Measurements from ENCODE around the gene SLAIN2. TPM values are rescaled to one million over a fixed set of nuclear protein-coding genes. Genes with fewer than 3 reads are reported as not detected.
A peak's percentile ranks its signal among the peaks of the same experiment; 100 is the strongest.

The SLAIN2 gene
- polyA plus RNA-seq, 2 donors = 17.9 to 41.5 TPM

DNA sequence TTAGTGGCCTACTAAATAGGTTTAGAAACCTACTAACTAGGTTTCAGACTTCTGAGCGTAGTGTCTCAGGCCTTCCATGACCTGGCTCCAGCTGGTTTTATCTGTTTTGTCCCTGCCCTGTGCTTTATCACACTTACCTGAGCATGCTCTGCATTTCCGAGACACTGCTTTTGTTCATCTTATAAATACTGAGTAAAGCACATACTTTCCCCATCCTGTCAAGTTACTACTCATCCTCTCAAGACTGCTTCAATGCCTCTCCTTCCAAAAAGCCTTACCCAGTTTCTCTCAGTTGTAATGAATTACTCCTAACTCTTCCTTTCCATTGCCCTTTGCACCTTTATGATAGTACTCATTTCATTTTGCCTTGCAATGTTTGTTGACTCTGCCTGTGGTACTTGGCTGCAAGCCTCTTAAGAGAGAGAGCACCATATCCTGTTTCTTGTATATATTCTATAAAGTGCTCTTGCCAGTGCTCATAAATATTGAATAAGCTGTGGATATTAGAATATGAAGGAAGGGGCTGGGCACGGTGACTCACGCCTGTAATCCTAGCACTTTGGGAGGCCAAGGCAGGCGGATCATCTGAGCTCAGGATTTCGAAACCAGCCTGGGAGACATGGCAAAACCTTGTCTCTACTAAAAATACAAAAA is 34.4 kb downstream of the SLAIN2 start:
- 50 to 56% methylated on average over 6 of the region's 6 CpGs for WGBS, 2 donors
- Histone ChIP-seq H3K4me1 (ENCODE audit: control insufficient read depth in 2 of 2, insufficient read depth in 2 of 2, low read length in 1 of 2) (no peaks in the 10 kb centered on the region), H3K27me3 (ENCODE audit: control insufficient read depth in 1 of 2, insufficient read depth in 2 of 2, low read length in 2 of 2) (no peaks in the 10 kb centered on the region), H3K4me3 (ENCODE audit: low read depth in 1 of 2, low read length in 2 of 2) (no peak overlapping the region), H3K27ac (ENCODE audit: low read depth in 2 of 2, low read length in 1 of 2) (peak overlapping the region; percentile 19 to 82), H3K36me3 (ENCODE audit: control insufficient read depth in 2 of 2, insufficient read depth in 2 of 2, low read length in 1 of 2) (no peaks in the 10 kb centered on the region), H3K9me3 (ENCODE audit: control insufficient read depth in 2 of 2, insufficient read depth in 1 of 2, low read depth in 1 of 2, low read length in 1 of 2) (no peaks in the 10 kb centered on the region)

DNA sequence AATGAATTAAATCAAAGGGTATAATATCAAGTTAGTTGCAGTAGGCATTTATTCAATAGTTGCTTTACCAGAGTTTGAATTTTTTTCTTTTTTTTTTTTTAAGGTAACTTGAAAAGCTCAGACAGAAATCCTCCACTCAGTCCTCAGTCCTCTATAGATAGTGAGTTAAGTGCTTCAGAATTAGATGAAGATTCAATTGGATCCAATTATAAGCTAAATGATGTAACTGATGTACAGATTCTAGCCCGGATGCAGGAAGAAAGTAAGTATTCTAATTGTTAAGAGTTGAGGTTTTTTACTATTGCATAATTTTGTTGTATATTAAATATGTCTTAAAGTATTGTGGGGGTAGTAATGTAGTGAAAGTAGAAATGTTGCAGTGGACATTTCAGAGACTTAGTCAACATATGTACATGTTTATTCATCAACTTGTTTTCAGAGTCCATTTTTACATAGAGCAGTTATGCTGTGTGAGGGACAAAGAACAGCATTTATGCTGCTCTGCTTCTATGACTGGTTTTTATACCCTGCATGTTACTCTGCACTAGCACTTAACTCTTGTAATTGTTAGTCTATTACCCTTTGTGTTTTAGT is 38.4 kb downstream of the SLAIN2 start:
- H3K27ac ChIP-seq (ENCODE audit: low read depth in 2 of 2, low read length in 1 of 2) = no peak overlapping the region
- no peaks in the 10 kb centered on the region for H3K9me3 ChIP-seq (ENCODE audit: control insufficient read depth in 2 of 2, insufficient read depth in 1 of 2, low read depth in 1 of 2, low read length in 1 of 2)
- no peaks in the 10 kb centered on the region for H3K4me1 ChIP-seq (ENCODE audit: control insufficient read depth in 2 of 2, insufficient read depth in 2 of 2, low read length in 1 of 2)
- no peak overlapping the region for H3K4me3 ChIP-seq (ENCODE audit: low read depth in 1 of 2, low read length in 2 of 2)
- no peaks in the 10 kb centered on the region for H3K27me3 ChIP-seq (ENCODE audit: control insufficient read depth in 1 of 2, insufficient read depth in 2 of 2, low read length in 2 of 2)
- H3K36me3 ChIP-seq (ENCODE audit: control insufficient read depth in 2 of 2, insufficient read depth in 2 of 2, low read length in 1 of 2) = peaks cover 0 to 3% of the 10 kb centered on the region in 2 donors
- 69 to 78% methylated on average over 1 of the region's 1 CpG for WGBS, 2 donors

- H3K9me3 ChIP-seq (ENCODE audit: control insufficient read depth in 2 of 2, insufficient read depth in 1 of 2, low read depth in 1 of 2, low read length in 1 of 2) = no peaks in the 10 kb centered on the region
- no peak overlapping the region for H3K4me3 ChIP-seq (ENCODE audit: low read depth in 1 of 2, low read length in 2 of 2)
- H3K27me3 ChIP-seq (ENCODE audit: control insufficient read depth in 1 of 2, insufficient read depth in 2 of 2, low read length in 2 of 2) = no peaks in the 10 kb centered on the region
- H3K36me3 ChIP-seq (ENCODE audit: control insufficient read depth in 2 of 2, insufficient read depth in 2 of 2, low read length in 1 of 2) = peaks cover 0 to 7% of the 10 kb centered on the region in 2 donors
- no peaks in the 10 kb centered on the region for H3K4me1 ChIP-seq (ENCODE audit: control insufficient read depth in 2 of 2, insufficient read depth in 2 of 2, low read length in 1 of 2)
- 50 to 69% methylated on average over 1 of the region's 1 CpG for WGBS, 2 donors
- no peak overlapping the region for H3K27ac ChIP-seq (ENCODE audit: low read depth in 2 of 2, low read length in 1 of 2)
These were observed 39.3 kb downstream of the SLAIN2 start for GRCh38 chr4:48380583-48381167.

GRCh38 chr4:48388525-48389154 is 47.3 kb downstream of the SLAIN2 start:
- Histone ChIP-seq H3K9me3 (ENCODE audit: control insufficient read depth in 2 of 2, insufficient read depth in 1 of 2, low read depth in 1 of 2, low read length in 1 of 2) (no peaks in the 10 kb centered on the region), H3K27ac (ENCODE audit: low read depth in 2 of 2, low read length in 1 of 2) (no peak overlapping the region), H3K4me1 (ENCODE audit: control insufficient read depth in 2 of 2, insufficient read depth in 2 of 2, low read length in 1 of 2) (no peaks in the 10 kb centered on the region), H3K4me3 (ENCODE audit: low read depth in 1 of 2, low read length in 2 of 2) (no peak overlapping the region), H3K36me3 (ENCODE audit: control insufficient read depth in 2 of 2, insufficient read depth in 2 of 2, low read length in 1 of 2) (peaks cover 2 to 5% of the 10 kb centered on the region in 2 donors), H3K27me3 (ENCODE audit: control insufficient read depth in 1 of 2, insufficient read depth in 2 of 2, low read length in 2 of 2) (no peaks in the 10 kb centered on the region)
- 73 to 86% methylated on average over 2 of the region's 2 CpGs for WGBS, 2 donors

- peaks cover 0 to 2% of the 10 kb centered on the region in 2 donors for H3K9me3 ChIP-seq (ENCODE audit: control insufficient read depth in 2 of 2, insufficient read depth in 1 of 2, low read depth in 1 of 2, low read length in 1 of 2)
- H3K27ac ChIP-seq (ENCODE audit: low read depth in 2 of 2, low read length in 1 of 2) = no peak overlapping the region
- no peaks in the 10 kb centered on the region for H3K4me1 ChIP-seq (ENCODE audit: control insufficient read depth in 2 of 2, insufficient read depth in 2 of 2, low read length in 1 of 2)
- peaks cover 2% of the 10 kb centered on the region in 2 donors for H3K36me3 ChIP-seq (ENCODE audit: control insufficient read depth in 2 of 2, insufficient read depth in 2 of 2, low read length in 1 of 2)
- no peaks in the 10 kb centered on the region for H3K27me3 ChIP-seq (ENCODE audit: control insufficient read depth in 1 of 2, insufficient read depth in 2 of 2, low read length in 2 of 2)
- no peak overlapping the region for H3K4me3 ChIP-seq (ENCODE audit: low read depth in 1 of 2, low read length in 2 of 2)
- WGBS, 2 donors = 80 to 93% methylated on average over 1 of the region's 1 CpG
These were observed 54.7 kb downstream of the SLAIN2 start for GRCh38 chr4:48396043-48396442.

DNA sequence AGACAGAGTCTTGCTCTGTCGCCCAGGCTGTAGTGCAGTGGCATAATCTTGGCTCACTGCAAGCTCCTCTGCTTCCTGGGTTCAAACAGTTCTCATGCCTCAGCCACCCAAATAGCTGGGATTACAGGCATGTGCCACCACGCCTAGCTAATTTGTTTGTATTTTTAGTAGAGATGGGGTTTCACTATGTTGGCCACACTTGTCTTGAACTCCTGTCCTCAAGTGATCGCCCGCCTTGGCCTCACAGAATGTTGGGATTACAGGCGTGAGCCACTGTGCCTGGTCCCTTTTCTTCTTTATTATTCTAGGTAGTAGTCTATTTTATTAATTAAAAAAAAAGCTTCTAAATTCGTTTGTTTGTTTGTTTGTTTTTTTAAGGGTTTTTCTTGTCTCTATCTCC is 59.1 kb downstream of the SLAIN2 start:
- Histone ChIP-seq H3K36me3 (ENCODE audit: control insufficient read depth in 2 of 2, insufficient read depth in 2 of 2, low read length in 1 of 2) (peaks cover 2 to 11% of the 10 kb centered on the region in 2 donors), H3K9me3 (ENCODE audit: control insufficient read depth in 2 of 2, insufficient read depth in 1 of 2, low read depth in 1 of 2, low read length in 1 of 2) (peaks cover 0 to 2% of the 10 kb centered on the region in 2 donors), H3K4me3 (ENCODE audit: low read depth in 1 of 2, low read length in 2 of 2) (no peak overlapping the region), H3K27me3 (ENCODE audit: control insufficient read depth in 1 of 2, insufficient read depth in 2 of 2, low read length in 2 of 2) (no peaks in the 10 kb centered on the region), H3K4me1 (ENCODE audit: control insufficient read depth in 2 of 2, insufficient read depth in 2 of 2, low read length in 1 of 2) (no peaks in the 10 kb centered on the region), H3K27ac (ENCODE audit: low read depth in 2 of 2, low read length in 1 of 2) (no peak overlapping the region)
- WGBS, 2 donors = 89 to 96% methylated on average over 6 of the region's 6 CpGs

DNA sequence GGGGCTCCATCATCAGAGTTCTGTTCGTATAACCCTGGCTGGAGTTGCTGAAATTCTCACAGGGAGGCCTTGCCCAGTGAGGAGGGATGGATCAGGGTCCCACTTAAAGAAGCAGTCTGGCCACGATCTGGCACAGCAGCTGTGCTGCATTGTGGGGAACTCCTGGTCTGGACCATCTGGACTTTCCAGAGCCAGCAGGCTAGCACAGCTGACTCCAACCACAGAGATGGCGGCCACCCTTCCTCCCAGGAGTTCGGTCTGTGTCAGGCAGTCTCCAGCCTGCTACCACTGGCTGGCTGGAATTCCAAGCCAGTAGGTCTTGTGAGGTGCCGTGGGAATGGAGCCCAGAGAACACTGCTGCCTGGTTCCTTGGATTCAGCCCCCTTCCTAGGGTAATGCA is 62.0 kb downstream of the SLAIN2 start:
- 93 to 98% methylated on average over 5 of the region's 5 CpGs for WGBS, 2 donors

GRCh38 chr4:48403779-48404178 is 62.5 kb downstream of the SLAIN2 start:
- H3K36me3 ChIP-seq (ENCODE audit: control insufficient read depth in 2 of 2, insufficient read depth in 2 of 2, low read length in 1 of 2) = peaks cover 0 to 11% of the 10 kb centered on the region in 2 donors
- H3K27me3 ChIP-seq (ENCODE audit: control insufficient read depth in 1 of 2, insufficient read depth in 2 of 2, low read length in 2 of 2) = no peaks in the 10 kb centered on the region
- H3K4me1 ChIP-seq (ENCODE audit: control insufficient read depth in 2 of 2, insufficient read depth in 2 of 2, low read length in 1 of 2) = no peaks in the 10 kb centered on the region
- no peak overlapping the region for H3K27ac ChIP-seq (ENCODE audit: low read depth in 2 of 2, low read length in 1 of 2)
- no peak overlapping the region for H3K4me3 ChIP-seq (ENCODE audit: low read depth in 1 of 2, low read length in 2 of 2)
- H3K9me3 ChIP-seq (ENCODE audit: control insufficient read depth in 2 of 2, insufficient read depth in 1 of 2, low read depth in 1 of 2, low read length in 1 of 2) = no peaks in the 10 kb centered on the region
- WGBS, 2 donors = 93 to 97% methylated on average over 9 of the region's 9 CpGs

More for the DNA sequence above, 62.0 kb downstream of the SLAIN2 start:
- Histone ChIP-seq H3K9me3 (ENCODE audit: control insufficient read depth in 2 of 2, insufficient read depth in 1 of 2, low read depth in 1 of 2, low read length in 1 of 2) (no peaks in the 10 kb centered on the region), H3K27ac (ENCODE audit: low read depth in 2 of 2, low read length in 1 of 2) (no peak overlapping the region), H3K27me3 (ENCODE audit: control insufficient read depth in 1 of 2, insufficient read depth in 2 of 2, low read length in 2 of 2) (no peaks in the 10 kb centered on the region), H3K4me1 (ENCODE audit: control insufficient read depth in 2 of 2, insufficient read depth in 2 of 2, low read length in 1 of 2) (no peaks in the 10 kb centered on the region), H3K36me3 (ENCODE audit: control insufficient read depth in 2 of 2, insufficient read depth in 2 of 2, low read length in 1 of 2) (peaks cover 0 to 11% of the 10 kb centered on the region in 2 donors), H3K4me3 (ENCODE audit: low read depth in 1 of 2, low read length in 2 of 2) (no peak overlapping the region)

DNA sequence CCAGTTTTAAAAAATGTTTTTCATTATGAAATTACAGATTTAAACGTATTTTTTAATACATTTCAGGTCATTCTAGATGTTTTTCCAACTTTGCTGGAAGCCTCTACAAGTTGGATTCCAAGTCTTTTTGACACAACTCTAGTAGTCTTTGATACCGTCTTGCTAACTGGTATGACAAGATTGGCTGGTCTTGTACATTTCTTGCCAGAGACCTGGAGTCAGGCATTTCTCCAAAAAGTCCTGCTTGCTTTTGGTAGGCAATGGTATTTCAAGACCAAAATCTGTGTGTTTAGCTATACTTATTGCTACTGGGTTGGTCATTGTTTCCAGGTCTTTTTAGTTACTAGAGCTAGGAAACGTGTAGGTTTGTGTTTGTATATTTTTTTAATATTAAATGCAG is 64.6 kb downstream of the SLAIN2 start:
- Histone ChIP-seq H3K27ac (ENCODE audit: low read depth in 2 of 2, low read length in 1 of 2) (no peak overlapping the region), H3K4me3 (ENCODE audit: low read depth in 1 of 2, low read length in 2 of 2) (no peak overlapping the region), H3K4me1 (ENCODE audit: control insufficient read depth in 2 of 2, insufficient read depth in 2 of 2, low read length in 1 of 2) (no peaks in the 10 kb centered on the region), H3K27me3 (ENCODE audit: control insufficient read depth in 1 of 2, insufficient read depth in 2 of 2, low read length in 2 of 2) (no peaks in the 10 kb centered on the region), H3K9me3 (ENCODE audit: control insufficient read depth in 2 of 2, insufficient read depth in 1 of 2, low read depth in 1 of 2, low read length in 1 of 2) (no peaks in the 10 kb centered on the region), H3K36me3 (ENCODE audit: control insufficient read depth in 2 of 2, insufficient read depth in 2 of 2, low read length in 1 of 2) (peaks cover 0 to 11% of the 10 kb centered on the region in 2 donors)
- 55 to 68% methylated on average over 3 of the region's 3 CpGs for WGBS, 2 donors
